ENCODE data around the gene PTPRH. TPM values are rescaled to one million over a fixed set of nuclear protein-coding genes. Genes with fewer than 3 reads are reported as not detected.

PTPRH gene
- total and polyA plus RNA-seq, 9 of the 15 experiments (the other 6 are each of a cell fraction or from before 2014, with no cell fraction given), result 0.87 to 34.3 (median 22.7) TPM

DNA sequence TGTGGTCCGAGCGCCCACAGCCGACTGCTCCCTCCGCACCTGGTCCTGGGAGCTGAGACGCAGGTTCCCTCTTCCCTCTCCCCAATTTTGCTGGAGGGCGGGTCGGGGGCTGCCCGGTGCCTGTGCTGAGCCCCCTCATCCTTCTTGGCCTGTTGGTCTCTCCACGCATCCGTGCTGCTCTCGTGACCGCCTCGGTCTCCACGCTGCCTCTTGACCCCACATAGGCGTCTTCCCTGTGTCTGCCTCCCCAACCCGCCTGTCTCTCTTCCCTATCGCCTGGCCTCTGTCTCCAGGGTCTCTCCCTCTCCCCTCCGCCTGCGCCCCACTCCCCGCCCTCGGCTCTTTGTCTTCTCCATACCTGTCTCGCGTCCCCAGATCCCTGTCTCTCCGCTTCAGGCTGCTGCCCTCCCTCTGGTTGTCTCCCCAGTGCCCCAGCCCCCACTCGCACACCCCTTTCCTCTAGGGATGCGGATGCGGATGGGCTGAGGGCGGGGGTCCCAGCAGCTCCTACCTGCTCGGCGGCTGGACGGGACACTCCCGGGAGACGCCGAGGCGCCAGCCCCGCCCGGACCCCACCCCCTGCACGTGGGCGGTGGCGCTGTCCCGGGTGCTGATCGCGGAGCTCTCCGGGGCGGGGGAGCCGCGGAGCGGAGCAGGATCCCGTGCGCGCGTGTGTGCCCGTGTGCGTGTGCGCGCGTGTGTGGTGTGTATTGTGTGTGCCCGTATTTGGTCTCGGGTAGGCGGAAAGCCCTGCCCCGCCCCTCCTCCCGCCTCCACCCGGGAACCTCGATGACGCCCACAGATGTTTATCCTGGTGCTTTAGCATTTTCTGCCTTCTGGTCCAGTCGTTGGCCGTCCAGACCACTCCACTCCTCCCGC, 29.5 kb downstream of the PTPRH start, which contains the start of gene SYT5 (continued):
- TF ChIP-seq CHD2 (IDR thresholded peaks at IDR 0.05; ENCODE audit: low read depth, low read length) (no peak), ESRRB (CRISPR knock-in tag; IDR thresholded peaks at IDR 0.05; ENCODE audit: borderline replicate concordance) (no peak), HMG20A (CRISPR knock-in tag; conservative IDR thresholded peaks at IDR 0.05) (no peak), HNRNPL (IDR thresholded peaks at IDR 0.05; ENCODE audit: low read depth, low read length) (no peak), PTRF (tag; IDR thresholded peaks at IDR 0.05) (no peak), ZNF263 (CRISPR knock-in tag; IDR thresholded peaks at IDR 0.05; ENCODE audit: borderline replicate concordance) (peak; percentile 78), MEF2D (tag; conservative IDR thresholded peaks at IDR 0.05; ENCODE audit: low read depth) (no peak), FOS (IDR thresholded peaks at IDR 0.05; ENCODE audit: extremely low read depth, insufficient read length) (no peak), ZNF41 (CRISPR knock-in tag; conservative IDR thresholded peaks at IDR 0.05) (no peak), CBFB (CRISPR knock-in tag; IDR thresholded peaks at IDR 0.05) (no peak), GTF2A2 (tag; IDR thresholded peaks at IDR 0.05) (no peak), ZNF239 (CRISPR knock-in tag; IDR thresholded peaks at IDR 0.05) (no peak), RFX7 (CRISPR knock-in tag; IDR thresholded peaks at IDR 0.05) (no peak), ZBTB43 (CRISPR knock-in tag; IDR thresholded peaks at IDR 0.05) (peak; percentile 94), ILF3 (IDR thresholded peaks at IDR 0.05; ENCODE audit: borderline replicate concordance) (no peak), TRIM25 (IDR thresholded peaks at IDR 0.05; ENCODE audit: borderline replicate concordance) (no peak), SMARCB1 (IDR thresholded peaks at IDR 0.05; ENCODE audit: insufficient read length, low read depth) (no peak), RBM15 (IDR thresholded peaks at IDR 0.05; ENCODE audit: insufficient read depth, low read length) (no peak), LEF1 (IDR thresholded peaks at IDR 0.05) (no peak), SP2 (IDR thresholded peaks at IDR 0.05; ENCODE audit: extremely low read depth, low read depth, low read length, poor library complexity, severe bottlenecking) (no peak)
- TF ChIP-seq, protein P1, sequence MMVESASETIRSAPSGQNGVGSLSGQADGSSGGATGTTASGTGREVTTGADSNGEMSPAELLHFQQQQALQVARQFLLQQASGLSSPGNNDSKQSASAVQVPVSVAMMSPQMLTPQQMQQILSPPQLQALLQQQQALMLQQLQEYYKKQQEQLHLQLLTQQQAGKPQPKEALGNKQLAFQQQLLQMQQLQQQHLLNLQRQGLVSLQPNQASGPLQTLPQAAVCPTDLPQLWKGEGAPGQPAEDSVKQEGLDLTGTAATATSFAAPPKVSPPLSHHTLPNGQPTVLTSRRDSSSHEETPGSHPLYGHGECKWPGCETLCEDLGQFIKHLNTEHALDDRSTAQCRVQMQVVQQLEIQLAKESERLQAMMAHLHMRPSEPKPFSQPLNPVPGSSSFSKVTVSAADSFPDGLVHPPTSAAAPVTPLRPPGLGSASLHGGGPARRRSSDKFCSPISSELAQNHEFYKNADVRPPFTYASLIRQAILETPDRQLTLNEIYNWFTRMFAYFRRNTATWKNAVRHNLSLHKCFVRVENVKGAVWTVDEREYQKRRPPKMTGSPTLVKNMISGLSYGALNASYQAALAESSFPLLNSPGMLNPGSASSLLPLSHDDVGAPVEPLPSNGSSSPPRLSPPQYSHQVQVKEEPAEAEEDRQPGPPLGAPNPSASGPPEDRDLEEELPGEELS (CRISPR knock-in tag; IDR thresholded peaks at IDR 0.05; ENCODE audit: borderline replicate concordance), result peak; percentile 93
- TF ChIP-seq, protein P2, sequence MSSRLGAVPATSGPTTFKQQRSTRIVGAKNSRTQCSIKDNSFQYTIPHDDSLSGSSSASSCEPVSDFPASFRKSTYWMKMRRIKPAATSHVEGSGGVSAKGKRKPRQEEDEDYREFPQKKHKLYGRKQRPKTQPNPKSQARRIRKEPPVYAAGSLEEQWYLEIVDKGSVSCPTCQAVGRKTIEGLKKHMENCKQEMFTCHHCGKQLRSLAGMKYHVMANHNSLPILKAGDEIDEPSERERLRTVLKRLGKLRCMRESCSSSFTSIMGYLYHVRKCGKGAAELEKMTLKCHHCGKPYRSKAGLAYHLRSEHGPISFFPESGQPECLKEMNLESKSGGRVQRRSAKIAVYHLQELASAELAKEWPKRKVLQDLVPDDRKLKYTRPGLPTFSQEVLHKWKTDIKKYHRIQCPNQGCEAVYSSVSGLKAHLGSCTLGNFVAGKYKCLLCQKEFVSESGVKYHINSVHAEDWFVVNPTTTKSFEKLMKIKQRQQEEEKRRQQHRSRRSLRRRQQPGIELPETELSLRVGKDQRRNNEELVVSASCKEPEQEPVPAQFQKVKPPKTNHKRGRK (tag; IDR thresholded peaks at IDR 0.05), result no peak

Measured in K562 (cell line).